ENCODE measurements around the gene RFT1.

- no peak for TF ChIP-seq CTCF (IDR thresholded peaks at IDR 0.05)
- TF ChIP-seq POLR2A (IDR thresholded peaks at IDR 0.05): no peak
These were observed 45.6 kb upstream of the RFT1 start for GRCh38 chr3:53175613-53176540.

Measured in uterus (tissue), 2 donors.